ENCODE results near the gene GRIK1.

The GRIK1 gene

GRCh38 chr21:29834617-29835016 is 105.2 kb downstream of the GRIK1 start:
- no peak for FAIRE-seq
- no peak for TF ChIP-seq CTCF (IDR thresholded peaks at IDR 0.05; ENCODE audit: insufficient read depth, missing control alignments)
- no peak for DNase-seq (ENCODE audit: insufficient read length, low spot score)

- no peak for TF ChIP-seq CTCF (IDR thresholded peaks at IDR 0.05; ENCODE audit: insufficient read depth, missing control alignments)
Measured at GRCh38 chr21:29832217-29832616, 107.6 kb downstream of the GRIK1 start.

GRCh38 chr21:29829564-29830275 is 110.1 kb downstream of the GRIK1 start:
- TF ChIP-seq CTCF (IDR thresholded peaks at IDR 0.05; ENCODE audit: insufficient read depth, missing control alignments): no peak
- no peak for DNase-seq (ENCODE audit: insufficient read length, low spot score)
- FAIRE-seq: no peak

More at GRCh38 chr21:29832217-29832616, 107.6 kb downstream of the GRIK1 start:
- DNase-seq (ENCODE audit: insufficient read length, low spot score): no peak
- no peak for FAIRE-seq

- DNase-seq (ENCODE audit: insufficient read length, low spot score) (no peak), FAIRE-seq (no peak)
- TF ChIP-seq CTCF (IDR thresholded peaks at IDR 0.05; ENCODE audit: insufficient read depth, missing control alignments): no peak
Measured at GRCh38 chr21:29827647-29828046, 112.1 kb downstream of the GRIK1 start.

GRCh38 chr21:29827236-29827635 is 112.6 kb downstream of the GRIK1 start:
- no peak for FAIRE-seq
- DNase-seq (ENCODE audit: insufficient read length, low spot score): no peak
- TF ChIP-seq CTCF (IDR thresholded peaks at IDR 0.05; ENCODE audit: insufficient read depth, missing control alignments): no peak

- DNase-seq (ENCODE audit: insufficient read length, low spot score): no peak
- no peak for TF ChIP-seq CTCF (IDR thresholded peaks at IDR 0.05; ENCODE audit: insufficient read depth, missing control alignments)
- FAIRE-seq: no peak
Measured at GRCh38 chr21:29826386-29826785, 113.4 kb downstream of the GRIK1 start.

- TF ChIP-seq CTCF (IDR thresholded peaks at IDR 0.05; ENCODE audit: insufficient read depth, missing control alignments): no peak
- FAIRE-seq (no peak), DNase-seq (ENCODE audit: insufficient read length, low spot score) (no peak)
Measured at GRCh38 chr21:29825936-29826335, 113.9 kb downstream of the GRIK1 start.
